Spleen (tissue), 7 donors: ENCODE data around the gene VPS50.

Experiments used
- CTCF ChIP-seq, 11 experiments: fragments of 200-600 bp in 7 of 11; fragments of 450-650 bp in 4 of 11; sonication (generic) in 4 of 11; IDR thresholded peaks in 8 of 11; conservative IDR thresholded peaks in 3 of 11; 1 replicate in 7 of 11; 2 replicates in 4 of 11; pipeline versions ENCODE4 v1.4.0 to v1.8.0; 2016 to 2021; ENCODE audit warnings: antibody characterized with exemption in 11 of 11, inconsistent platforms in 4 of 11, mild to moderate bottlenecking in 1 of 11
- POLR2A ChIP-seq, 3 donors: fragments of 450-650 bp; IDR thresholded peaks; one replicate each; pipeline ENCODE4 v1.5.1; 2017; ENCODE audit warnings: antibody characterized with exemption in 3 of 3, mild to moderate bottlenecking in 1 of 3
- donor health status: DM: no; HTN: no; CAD: no; lungs with moderate emphysema.
- donor health status: DM: no; HTN: no; CAD: no.
- donor health status: DM: no; HTN: no; CAD: no.

GRCh38 chr7:93365341-93365740, 133.2 kb downstream of the VPS50 start:
- no peak for TF ChIP-seq POLR2A (IDR thresholded peaks at IDR 0.05)
- no peak for TF ChIP-seq CTCF (IDR thresholded peaks at IDR 0.05 in 8 of 11, conservative IDR thresholded peaks at IDR 0.05 in 3 of 11)
